Memory B cell (primary cell): ENCODE results near the gene TCAIM.

Experiments
- ATAC-seq: fragments of 150-1000 bp; cut with Tn5 transposase; 2 replicates; pipeline ENCODE4 v1.10.0; 2021; ENCODE audit warnings: low read depth, mild to moderate bottlenecking, moderate library complexity
- DNase-seq, 2 donors: peaks; one replicate each; pipeline ENCODE4 v3.0.0; 2022; ENCODE audit warnings: low spot score in 2 of 2
- H3K27ac Mint-ChIP-seq: one replicate; pipeline ENCODE4 v1.8.0; 2022; ENCODE audit warnings: mild to moderate bottlenecking, moderate library complexity, mixed read lengths
- H3K27me3 Mint-ChIP-seq: one replicate; pipeline ENCODE4 v1.8.0; 2022; ENCODE audit warnings: mixed read lengths
- H3K36me3 Mint-ChIP-seq: one replicate; pipeline ENCODE4 v1.8.0; 2022; ENCODE audit warnings: mild to moderate bottlenecking, mixed read lengths
- H3K4me1 Mint-ChIP-seq: one replicate; pipeline ENCODE4 v1.8.0; 2022; ENCODE audit warnings: mixed read lengths
- H3K4me3 Mint-ChIP-seq: one replicate; pipeline ENCODE4 v1.8.0; 2022; ENCODE audit warnings: mild to moderate bottlenecking, moderate library complexity, mixed read lengths
- H3K9me3 Mint-ChIP-seq: one replicate; pipeline ENCODE4 v1.8.0; 2022; ENCODE audit warnings: mixed read lengths

The TCAIM gene

GRCh38 chr3:44434834-44435510 lies 96.4 kb downstream of the TCAIM start:
- no peaks in the 10 kb centered on the region for H3K9me3 Mint-ChIP-seq
- no peak overlapping the region for H3K27ac Mint-ChIP-seq
- ATAC-seq = no peak

GRCh38 chr3:44436181-44436580 lies 97.6 kb downstream of the TCAIM start:
- DNase-seq (no peak), ATAC-seq (no peak)
- Mint-ChIP-seq H3K27ac (no peak overlapping the region), H3K27me3 (no peaks in the 10 kb centered on the region), H3K36me3 (no peaks in the 10 kb centered on the region), H3K9me3 (no peaks in the 10 kb centered on the region), H3K4me1 (peaks cover 9% of the 10 kb centered on the region), H3K4me3 (no peak overlapping the region)

More at GRCh38 chr3:44434834-44435510, 96.4 kb downstream of the TCAIM start:
- peaks cover 6% of the 10 kb centered on the region for H3K4me1 Mint-ChIP-seq
- no peaks in the 10 kb centered on the region for H3K36me3 Mint-ChIP-seq
- no peak for DNase-seq
- H3K4me3 Mint-ChIP-seq = no peak overlapping the region
- H3K27me3 Mint-ChIP-seq = no peaks in the 10 kb centered on the region

GRCh38 chr3:44437800-44438199 lies 99.2 kb downstream of the TCAIM start:
- no peaks in the 10 kb centered on the region for H3K27me3 Mint-ChIP-seq
- no peak for DNase-seq
- H3K27ac Mint-ChIP-seq = no peak overlapping the region
- H3K4me1 Mint-ChIP-seq = peaks cover 12% of the 10 kb centered on the region
- no peaks in the 10 kb centered on the region for H3K9me3 Mint-ChIP-seq
- ATAC-seq = no peak
- no peak overlapping the region for H3K4me3 Mint-ChIP-seq
- peaks cover 6% of the 10 kb centered on the region for H3K36me3 Mint-ChIP-seq

- DNase-seq = peak; percentile 42 to 58
- Mint-ChIP-seq H3K27ac (peak overlapping the region; percentile 95), H3K27me3 (no peaks in the 10 kb centered on the region), H3K36me3 (peaks cover 13% of the 10 kb centered on the region), H3K9me3 (no peaks in the 10 kb centered on the region), H3K4me3 (peak overlapping the region; percentile 60), H3K4me1 (peaks cover 14% of the 10 kb centered on the region)
- ATAC-seq = peak; percentile 95
Observed at GRCh38 chr3:44439499-44440295, 101.1 kb downstream of the TCAIM start.

GRCh38 chr3:44442596-44443309 lies 104.2 kb downstream of the TCAIM start:
- DNase-seq (no peak), ATAC-seq (no peak)
- peaks cover 32% of the 10 kb centered on the region for H3K36me3 Mint-ChIP-seq
- peaks cover 14% of the 10 kb centered on the region for H3K4me1 Mint-ChIP-seq
- H3K9me3 Mint-ChIP-seq = peaks cover 2% of the 10 kb centered on the region
- H3K4me3 Mint-ChIP-seq = no peak overlapping the region
- peak overlapping the region; percentile 81 for H3K27ac Mint-ChIP-seq
- no peaks in the 10 kb centered on the region for H3K27me3 Mint-ChIP-seq

GRCh38 chr3:44444437-44444836 lies 105.9 kb downstream of the TCAIM start:
- Mint-ChIP-seq H3K36me3 (peaks cover 49% of the 10 kb centered on the region), H3K9me3 (peaks cover 12% of the 10 kb centered on the region), H3K4me1 (peaks cover 12% of the 10 kb centered on the region), H3K4me3 (no peak overlapping the region), H3K27me3 (no peaks in the 10 kb centered on the region), H3K27ac (no peak overlapping the region)
- no peak for ATAC-seq
- no peak for DNase-seq

GRCh38 chr3:44444896-44445691 lies 106.5 kb downstream of the TCAIM start:
- Mint-ChIP-seq H3K9me3 (peaks cover 12% of the 10 kb centered on the region), H3K4me3 (no peak overlapping the region)

GRCh38 chr3:44445786-44446185 lies 107.2 kb downstream of the TCAIM start:
- H3K36me3 Mint-ChIP-seq = peaks cover 59% of the 10 kb centered on the region
- no peak overlapping the region for H3K27ac Mint-ChIP-seq
- no peak for DNase-seq
- peaks cover 5% of the 10 kb centered on the region for H3K4me1 Mint-ChIP-seq
- ATAC-seq = no peak
- H3K27me3 Mint-ChIP-seq = no peaks in the 10 kb centered on the region
- H3K4me3 Mint-ChIP-seq = no peak overlapping the region
- peaks cover 12% of the 10 kb centered on the region for H3K9me3 Mint-ChIP-seq

More at GRCh38 chr3:44444896-44445691, 106.5 kb downstream of the TCAIM start:
- ATAC-seq = no peak
- H3K27me3 Mint-ChIP-seq = no peaks in the 10 kb centered on the region
- H3K4me1 Mint-ChIP-seq = peaks cover 8% of the 10 kb centered on the region
- DNase-seq = no peak
- H3K36me3 Mint-ChIP-seq = peaks cover 52% of the 10 kb centered on the region
- H3K27ac Mint-ChIP-seq = no peak overlapping the region

GRCh38 chr3:44446929-44447328 lies 108.4 kb downstream of the TCAIM start:
- DNase-seq = no peak

GRCh38 chr3:44451441-44451840 lies 112.9 kb downstream of the TCAIM start:
- no peak overlapping the region for H3K27ac Mint-ChIP-seq
- H3K4me3 Mint-ChIP-seq = no peak overlapping the region
- H3K27me3 Mint-ChIP-seq = no peaks in the 10 kb centered on the region
- DNase-seq = no peak
- no peak for ATAC-seq
- peaks cover 12% of the 10 kb centered on the region for H3K9me3 Mint-ChIP-seq
- peaks cover 61% of the 10 kb centered on the region for H3K36me3 Mint-ChIP-seq
- H3K4me1 Mint-ChIP-seq = no peaks in the 10 kb centered on the region

More at GRCh38 chr3:44446929-44447328, 108.4 kb downstream of the TCAIM start:
- Mint-ChIP-seq H3K36me3 (peaks cover 61% of the 10 kb centered on the region), H3K27me3 (no peaks in the 10 kb centered on the region), H3K9me3 (peaks cover 12% of the 10 kb centered on the region), H3K27ac (no peak overlapping the region), H3K4me1 (peaks cover 5% of the 10 kb centered on the region), H3K4me3 (no peak overlapping the region)
- ATAC-seq = no peak

- ATAC-seq = no peak
- Mint-ChIP-seq H3K27me3 (no peaks in the 10 kb centered on the region), H3K27ac (no peak overlapping the region)
Observed at GRCh38 chr3:44454258-44454657, 115.7 kb downstream of the TCAIM start.

GRCh38 chr3:44455318-44455717 lies 116.8 kb downstream of the TCAIM start:
- no peak for ATAC-seq
- no peak overlapping the region for H3K4me3 Mint-ChIP-seq
- peaks cover 52% of the 10 kb centered on the region for H3K36me3 Mint-ChIP-seq
- H3K4me1 Mint-ChIP-seq = no peaks in the 10 kb centered on the region
- H3K9me3 Mint-ChIP-seq = peaks cover 5% of the 10 kb centered on the region
- H3K27me3 Mint-ChIP-seq = no peaks in the 10 kb centered on the region
- DNase-seq = no peak
- no peak overlapping the region for H3K27ac Mint-ChIP-seq

More at GRCh38 chr3:44454258-44454657, 115.7 kb downstream of the TCAIM start:
- no peak for DNase-seq
- no peaks in the 10 kb centered on the region for H3K4me1 Mint-ChIP-seq
- peaks cover 50% of the 10 kb centered on the region for H3K36me3 Mint-ChIP-seq
- no peak overlapping the region for H3K4me3 Mint-ChIP-seq
- peaks cover 3% of the 10 kb centered on the region for H3K9me3 Mint-ChIP-seq
